Esophagus squamous epithelium (tissue), 4 donors: Measurements from ENCODE around the gene HES5.
"Not testable (repeated sequence)": the region's sequence is repeated elsewhere in the genome, so short reads cannot be mapped to it uniquely, and the experiment has no call there.

Source experiments
- POLR2A ChIP-seq, 4 donors: fragments of 450-650 bp; IDR thresholded peaks; one replicate each; pipeline ENCODE4 v1.6.1; 2017; ENCODE audit warnings: antibody characterized with exemption in 4 of 4, mild to moderate bottlenecking in 4 of 4, moderate library complexity in 3 of 4
- TF ChIP-seq, protein P1 (sequence below), 6 experiments: fragments of 450-650 bp in 4 of 6; fragments of 200-600 bp in 2 of 6; sonication (generic) in 2 of 6; IDR thresholded peaks; one replicate each; pipeline ENCODE4 v1.5.1; 2016 to 2019; ENCODE audit warnings: antibody characterized with exemption in 6 of 6, mild to moderate bottlenecking in 4 of 6, moderate library complexity in 4 of 6

DNA sequence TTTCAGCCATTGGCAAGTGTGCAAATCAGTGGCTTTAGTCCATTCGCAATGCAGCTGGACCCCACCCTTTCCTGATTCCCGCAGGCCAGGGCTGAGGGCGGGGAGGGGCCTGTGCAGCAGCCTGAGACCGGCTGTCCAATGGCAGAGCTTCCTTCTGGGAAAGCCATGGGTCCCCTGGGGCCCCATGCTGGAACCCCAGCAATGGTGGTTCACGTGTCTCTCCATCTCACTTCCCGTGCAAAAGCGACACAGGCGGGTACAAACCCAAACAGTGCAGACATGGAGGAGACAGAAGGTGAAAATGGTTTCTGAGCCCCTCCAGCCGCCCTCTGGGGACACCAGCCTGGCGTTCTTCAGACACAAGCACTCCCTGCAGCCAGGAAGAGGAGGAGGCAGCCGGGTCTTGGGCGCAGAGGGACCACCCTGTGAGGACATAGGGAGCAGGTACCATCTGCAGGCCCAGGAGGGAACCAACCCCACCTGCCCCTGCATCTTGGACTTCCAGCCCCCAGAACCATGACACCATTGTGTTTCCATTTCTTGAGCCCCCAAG, 20.3 kb upstream of the HES5 start:
- TF ChIP-seq, protein P1, sequence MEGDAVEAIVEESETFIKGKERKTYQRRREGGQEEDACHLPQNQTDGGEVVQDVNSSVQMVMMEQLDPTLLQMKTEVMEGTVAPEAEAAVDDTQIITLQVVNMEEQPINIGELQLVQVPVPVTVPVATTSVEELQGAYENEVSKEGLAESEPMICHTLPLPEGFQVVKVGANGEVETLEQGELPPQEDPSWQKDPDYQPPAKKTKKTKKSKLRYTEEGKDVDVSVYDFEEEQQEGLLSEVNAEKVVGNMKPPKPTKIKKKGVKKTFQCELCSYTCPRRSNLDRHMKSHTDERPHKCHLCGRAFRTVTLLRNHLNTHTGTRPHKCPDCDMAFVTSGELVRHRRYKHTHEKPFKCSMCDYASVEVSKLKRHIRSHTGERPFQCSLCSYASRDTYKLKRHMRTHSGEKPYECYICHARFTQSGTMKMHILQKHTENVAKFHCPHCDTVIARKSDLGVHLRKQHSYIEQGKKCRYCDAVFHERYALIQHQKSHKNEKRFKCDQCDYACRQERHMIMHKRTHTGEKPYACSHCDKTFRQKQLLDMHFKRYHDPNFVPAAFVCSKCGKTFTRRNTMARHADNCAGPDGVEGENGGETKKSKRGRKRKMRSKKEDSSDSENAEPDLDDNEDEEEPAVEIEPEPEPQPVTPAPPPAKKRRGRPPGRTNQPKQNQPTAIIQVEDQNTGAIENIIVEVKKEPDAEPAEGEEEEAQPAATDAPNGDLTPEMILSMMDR (IDR thresholded peaks at IDR 0.05), result not testable (repeated sequence)
- TF ChIP-seq POLR2A (IDR thresholded peaks at IDR 0.05), result not testable (repeated sequence)
